Fibroblast of lung (primary cell): ENCODE data around the gene INPP5A.

Source experiments
- EZH2 ChIP-seq: IDR thresholded peaks from 2 replicates; pipeline ENCODE4 v1.5.1; 2012; ENCODE audit warnings: low read length, control low read depth, mild to moderate bottlenecking; ENCODE audit errors: missing control alignments
- TF ChIP-seq, protein P1 (sequence below), 2 donors: IDR thresholded peaks in 1 of 2; conservative IDR thresholded peaks in 1 of 2; 1 replicate in 1 of 2; 2 replicates in 1 of 2; pipeline ENCODE4 v1.5.1; 2011 to 2012; ENCODE audit warnings: low read length in 2 of 2, control low read depth in 1 of 2, inconsistent platforms in 1 of 2, low read depth in 1 of 2, mild to moderate bottlenecking in 1 of 2

DNA sequence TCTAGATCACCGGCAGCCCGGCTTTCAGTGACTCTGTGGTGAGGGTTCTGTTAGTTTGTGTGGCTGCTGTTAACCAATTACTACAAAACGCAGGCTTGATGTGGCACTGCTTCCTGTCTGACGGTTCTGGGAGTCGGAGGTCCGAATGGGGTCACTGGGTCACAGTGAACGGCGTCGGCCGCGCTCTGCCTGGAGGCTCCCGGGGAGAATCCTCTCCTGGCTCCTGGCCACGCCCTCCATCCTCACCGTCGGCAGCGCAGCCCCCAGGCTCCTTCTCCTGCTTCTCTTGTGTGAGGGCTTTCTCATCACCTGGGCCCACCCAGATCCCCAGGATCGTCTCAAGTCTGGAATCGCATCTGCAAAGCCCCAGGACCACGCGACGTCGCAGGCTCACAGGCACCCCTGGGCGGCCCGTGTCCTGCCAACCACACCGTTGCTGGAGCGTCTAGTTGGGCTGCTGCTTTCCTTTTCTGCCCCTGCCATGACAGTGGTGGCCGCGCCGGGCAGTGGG, 280.2 kb downstream of the INPP5A start:
- TF ChIP-seq, protein P1, sequence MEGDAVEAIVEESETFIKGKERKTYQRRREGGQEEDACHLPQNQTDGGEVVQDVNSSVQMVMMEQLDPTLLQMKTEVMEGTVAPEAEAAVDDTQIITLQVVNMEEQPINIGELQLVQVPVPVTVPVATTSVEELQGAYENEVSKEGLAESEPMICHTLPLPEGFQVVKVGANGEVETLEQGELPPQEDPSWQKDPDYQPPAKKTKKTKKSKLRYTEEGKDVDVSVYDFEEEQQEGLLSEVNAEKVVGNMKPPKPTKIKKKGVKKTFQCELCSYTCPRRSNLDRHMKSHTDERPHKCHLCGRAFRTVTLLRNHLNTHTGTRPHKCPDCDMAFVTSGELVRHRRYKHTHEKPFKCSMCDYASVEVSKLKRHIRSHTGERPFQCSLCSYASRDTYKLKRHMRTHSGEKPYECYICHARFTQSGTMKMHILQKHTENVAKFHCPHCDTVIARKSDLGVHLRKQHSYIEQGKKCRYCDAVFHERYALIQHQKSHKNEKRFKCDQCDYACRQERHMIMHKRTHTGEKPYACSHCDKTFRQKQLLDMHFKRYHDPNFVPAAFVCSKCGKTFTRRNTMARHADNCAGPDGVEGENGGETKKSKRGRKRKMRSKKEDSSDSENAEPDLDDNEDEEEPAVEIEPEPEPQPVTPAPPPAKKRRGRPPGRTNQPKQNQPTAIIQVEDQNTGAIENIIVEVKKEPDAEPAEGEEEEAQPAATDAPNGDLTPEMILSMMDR (conservative IDR thresholded peaks at IDR 0.05 in 1 of 2, IDR thresholded peaks at IDR 0.05 in 1 of 2; ENCODE audit: low read depth in 1 of 2, low read length in 2 of 2) = no peak
- TF ChIP-seq EZH2 = no peak
